ENCODE results near the gene ACTN2. TPM values are rescaled to one million over a fixed set of nuclear protein-coding genes. Genes with fewer than 3 reads are reported as not detected.

The ACTN2 gene
- total RNA-seq, 1 donor from 2014 or later = not detected

- no peak overlapping the region for H3K4me3 Mint-ChIP-seq
- H3K27me3 Mint-ChIP-seq = peaks cover 31% of the 10 kb centered on the region
- intact Hi-C loops (cut with micrococcal nuclease) = no loop called here
- no peak for TF ChIP-seq CTCF (IDR thresholded peaks at IDR 0.05)
- ChIA-PET CTCF (no interaction called here), POLR2A (no interaction called here)
- H3K36me3 Mint-ChIP-seq (ENCODE audit: low read depth) = peaks cover 3% of the 10 kb centered on the region
- ATAC-seq (ENCODE audit: low read depth) (no peak), DNase-seq (no peak)
- peaks cover 10% of the 10 kb centered on the region for H3K9me3 Mint-ChIP-seq
- no peak overlapping the region for H3K27ac Mint-ChIP-seq
- H3K4me1 Mint-ChIP-seq = no peaks in the 10 kb centered on the region
These were observed 88.6 kb downstream of the ACTN2 start for GRCh38 chr1:236774926-236775325.

GRCh38 chr1:236779312-236779711 lies 93.0 kb downstream of the ACTN2 start:
- ATAC-seq (ENCODE audit: low read depth) (no peak), DNase-seq (no peak)
- CTCF ChIA-PET = no interaction called here
- intact Hi-C loops (cut with micrococcal nuclease) = no loop called here
- Mint-ChIP-seq H3K27me3 (peaks cover 28% of the 10 kb centered on the region), H3K36me3 (ENCODE audit: low read depth) (peaks cover 3% of the 10 kb centered on the region), H3K9me3 (peaks cover 10% of the 10 kb centered on the region), H3K4me1 (no peaks in the 10 kb centered on the region), H3K4me3 (no peak overlapping the region), H3K27ac (no peak overlapping the region)
- no peak for TF ChIP-seq CTCF (IDR thresholded peaks at IDR 0.05)
- POLR2A ChIA-PET = no interaction called here

GRCh38 chr1:236785477-236785876 lies 99.2 kb downstream of the ACTN2 start:
- CTCF ChIA-PET = no interaction called here
- peaks cover 15% of the 10 kb centered on the region for H3K27me3 Mint-ChIP-seq
- no peaks in the 10 kb centered on the region for H3K4me1 Mint-ChIP-seq
- no peak overlapping the region for H3K4me3 Mint-ChIP-seq
- ATAC-seq (ENCODE audit: low read depth) (no peak), DNase-seq (no peak)
- H3K9me3 Mint-ChIP-seq = no peaks in the 10 kb centered on the region
- no peak for TF ChIP-seq CTCF (IDR thresholded peaks at IDR 0.05)
- POLR2A ChIA-PET = no interaction called here
- intact Hi-C loops (cut with micrococcal nuclease) = no loop called here
- H3K27ac Mint-ChIP-seq = no peak overlapping the region
- H3K36me3 Mint-ChIP-seq (ENCODE audit: low read depth) = no peaks in the 10 kb centered on the region

GRCh38 chr1:236786453-236786852 lies 100.2 kb downstream of the ACTN2 start:
- TF ChIP-seq CTCF (IDR thresholded peaks at IDR 0.05) = no peak
- Mint-ChIP-seq H3K27ac (no peak overlapping the region), H3K9me3 (no peaks in the 10 kb centered on the region), H3K4me1 (no peaks in the 10 kb centered on the region), H3K36me3 (ENCODE audit: low read depth) (no peaks in the 10 kb centered on the region), H3K27me3 (peaks cover 14% of the 10 kb centered on the region), H3K4me3 (no peak overlapping the region)
- DNase-seq (no peak), ATAC-seq (ENCODE audit: low read depth) (no peak)
- POLR2A ChIA-PET = interaction anchor here (1.5 kb wide), 1 partner anchor 9 kb away, joined by 3 read pairs; the partner anchor contains the start of gene MTR
- intact Hi-C loops (cut with micrococcal nuclease) = no loop called here
- CTCF ChIA-PET = no interaction called here

GRCh38 chr1:236794585-236795034 lies 108.3 kb downstream of the ACTN2 start:
- ChIA-PET CTCF (interaction anchor here (0.9 to 1.5 kb wide), 2 partner anchors 35 to 190 kb away, joined by 4 to 5 read pairs; partner anchors contain the start of gene HEATR1), POLR2A (interaction anchor here (0.9 to 1.6 kb wide), 4 partner anchors 8 to 820 kb away, joined by 3 to 7 read pairs (median 3); partner anchors contain the start of gene HEATR1)
- intact Hi-C loops (cut with micrococcal nuclease) = loop anchor here (1.0 to 10.0 kb wide), 6 partner anchors 190 to 1290 kb away; partner anchors contain the start of genes B3GALNT2, GPR137B and HEATR1
- peaks cover 2% of the 10 kb centered on the region for H3K27me3 Mint-ChIP-seq
- no peak for TF ChIP-seq CTCF (IDR thresholded peaks at IDR 0.05)
- no peaks in the 10 kb centered on the region for H3K9me3 Mint-ChIP-seq
- no peak for DNase-seq
- H3K4me3 Mint-ChIP-seq = peak overlapping the region; percentile 97
- H3K27ac Mint-ChIP-seq = peak overlapping the region; percentile 98
- H3K4me1 Mint-ChIP-seq = peaks cover 36% of the 10 kb centered on the region
- H3K36me3 Mint-ChIP-seq (ENCODE audit: low read depth) = peaks cover 12% of the 10 kb centered on the region
- ATAC-seq (ENCODE audit: low read depth) = no peak

Measured in activated B cell treated with CpG ODN at 0.5 μM for 24 hours (primary cell).